HUDEP-2 (cell line): Measurements from ENCODE around the gene MGAT2.
"Not testable (repeated sequence)": the region's sequence is repeated elsewhere in the genome, so short reads cannot be mapped to it uniquely, and the experiment has no call there.

Experiments
- DNase-seq, 76 experiments: peaks; one replicate each; lab custom pipeline; 2025; ENCODE audit not compliant: unreplicated experiment in 76 of 76; lab: John Stamatoyannopoulos, UW

Gene MGAT2

GRCh38 chr14:49607583-49607982, 13.0 kb upstream of the MGAT2 start:
- DNase-seq, result no peak

- DNase-seq, result no peak
Measured at GRCh38 chr14:49612251-49612650, 8.3 kb upstream of the MGAT2 start.

- DNase-seq, result no peak
Measured at GRCh38 chr14:49612671-49613070, 7.9 kb upstream of the MGAT2 start.

GRCh38 chr14:49614196-49614595, 6.4 kb upstream of the MGAT2 start:
- peak in 14 of 76 experiments; percentile 11 to 51 (median 30) for DNase-seq

- DNase-seq, result peak in 64 of 76 experiments; percentile 6 to 82 (median 45)
Measured at GRCh38 chr14:49615776-49616175, 4.8 kb upstream of the MGAT2 start.

GRCh38 chr14:49617852-49618519, 2.6 kb upstream of the MGAT2 start:
- no peak for DNase-seq

GRCh38 chr14:49619273-49619672, 1.3 kb upstream of the MGAT2 start:
- DNase-seq, result not testable (repeated sequence)

GRCh38 chr14:49619730-49620129, 869 bp upstream of the MGAT2 start:
- DNase-seq, result no peak

GRCh38 chr14:49621114-49621881, 699 bp downstream of the MGAT2 start:
- peak in 47 of 76 experiments; percentile 23 to 68 (median 45) for DNase-seq

GRCh38 chr14:49622022-49622607, 1.5 kb downstream of the MGAT2 start:
- no peak for DNase-seq

- DNase-seq, result no peak
Measured at GRCh38 chr14:49623387-49623786, 2.8 kb downstream of the MGAT2 start.

GRCh38 chr14:49623941-49624839, 3.6 kb downstream of the MGAT2 start:
- no peak for DNase-seq

- peak; percentile 17 to 91 (median 82) for DNase-seq
Measured at GRCh38 chr14:49633640-49634546, 13.3 kb downstream of the MGAT2 start.

- peak in 60 of 76 experiments; percentile 17 to 83 (median 51) for DNase-seq
Measured at GRCh38 chr14:49634547-49635334, 14.1 kb downstream of the MGAT2 start, which contains the start of gene DNAAF2. Gene DNAAF2 (minus strand): TSS chr14:49635244. CDS start chr14:49635149, 95 bp downstream.

- DNase-seq, result no peak
Measured at GRCh38 chr14:49636866-49637265, 16.3 kb downstream of the MGAT2 start.

- DNase-seq, result no peak
Measured at GRCh38 chr14:49637534-49638078, 17.0 kb downstream of the MGAT2 start.

- DNase-seq, result no peak
Measured at GRCh38 chr14:49640540-49641417, 20.2 kb downstream of the MGAT2 start.
